GM21786 (cell line): ENCODE measurements around the gene DMKN.
A peak's percentile ranks its signal among the peaks of the same experiment; 100 is the strongest.

Source experiments
- ATAC-seq: cut with Tn5 transposase; IDR thresholded peaks from one replicate; pipeline ENCODE4 v1.9.1; 2021; ENCODE audit not compliant: unreplicated experiment

Gene DMKN, protein sequence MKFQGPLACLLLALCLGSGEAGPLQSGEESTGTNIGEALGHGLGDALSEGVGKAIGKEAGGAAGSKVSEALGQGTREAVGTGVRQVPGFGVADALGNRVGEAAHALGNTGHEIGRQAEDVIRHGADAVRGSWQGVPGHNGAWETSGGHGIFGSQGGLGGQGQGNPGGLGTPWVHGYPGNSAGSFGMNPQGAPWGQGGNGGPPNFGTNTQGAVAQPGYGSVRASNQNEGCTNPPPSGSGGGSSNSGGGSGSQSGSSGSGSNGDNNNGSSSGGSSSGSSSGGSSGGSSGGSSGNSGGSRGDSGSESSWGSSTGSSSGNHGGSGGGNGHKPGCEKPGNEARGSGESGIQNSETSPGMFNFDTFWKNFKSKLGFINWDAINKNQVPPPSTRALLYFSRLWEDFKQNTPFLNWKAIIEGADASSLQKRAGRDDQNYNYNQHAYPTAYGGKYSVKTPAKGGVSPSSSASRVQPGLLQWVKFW

DNA sequence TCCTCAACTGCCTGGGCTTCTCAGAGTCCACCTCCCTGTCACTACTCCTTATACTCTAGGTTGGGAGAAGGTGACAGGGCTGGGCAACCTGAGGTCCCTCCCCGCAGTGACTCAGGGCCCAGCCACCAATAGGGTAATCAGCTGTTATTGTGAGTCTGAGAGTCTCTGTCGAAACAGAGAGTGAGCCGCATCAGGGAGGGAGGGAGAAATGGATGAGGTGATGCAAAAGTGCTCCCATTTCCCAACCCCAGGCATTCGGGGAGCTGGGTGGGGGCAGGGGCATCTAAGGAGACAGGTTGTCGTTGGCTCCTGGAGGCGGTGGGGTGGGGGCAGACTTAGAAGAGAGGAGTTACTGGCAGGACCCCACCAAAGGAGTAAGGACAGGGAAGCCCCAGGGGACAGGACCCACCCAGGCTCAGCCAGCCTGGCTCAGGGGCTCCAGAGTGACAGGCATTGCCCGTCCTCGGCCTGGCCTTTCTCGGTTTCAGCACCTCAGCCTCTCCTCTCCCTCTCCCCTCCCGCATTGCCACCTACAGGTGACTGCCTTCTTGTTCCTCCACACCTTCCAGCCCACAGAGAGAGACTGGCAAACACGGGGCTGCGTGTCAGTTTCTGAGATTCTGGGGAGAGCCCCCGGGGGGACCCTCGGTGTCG is at the start of gene DMKN:
TSS of gene DMKN (minus strand) at position 22 of the 654 bp plus-strand sequence. CDS start 174 bp downstream, outside the sequence.
- no peak for ATAC-seq

DNA sequence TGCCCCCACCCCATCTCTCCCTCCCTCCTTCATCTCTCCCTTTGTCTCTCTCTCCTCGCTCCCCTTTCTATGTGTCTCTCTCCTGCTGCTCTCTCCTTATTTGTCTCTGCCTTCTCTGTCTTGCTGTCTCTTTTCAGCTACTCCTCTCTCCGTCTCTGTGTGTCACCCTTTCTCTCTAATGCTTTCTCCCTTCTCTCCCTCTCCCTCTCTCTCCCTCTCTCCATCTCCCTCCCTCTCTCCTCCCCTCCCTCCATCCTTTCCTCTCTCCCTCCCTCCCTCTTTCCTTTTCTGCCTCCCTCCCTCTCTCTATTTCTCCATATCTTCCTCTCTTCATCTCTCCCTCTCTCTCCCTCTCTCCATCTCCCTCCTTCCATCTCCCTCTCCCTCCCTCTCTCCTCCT is 49.3 kb upstream of the DMKN start:
- no peak for ATAC-seq

DNA sequence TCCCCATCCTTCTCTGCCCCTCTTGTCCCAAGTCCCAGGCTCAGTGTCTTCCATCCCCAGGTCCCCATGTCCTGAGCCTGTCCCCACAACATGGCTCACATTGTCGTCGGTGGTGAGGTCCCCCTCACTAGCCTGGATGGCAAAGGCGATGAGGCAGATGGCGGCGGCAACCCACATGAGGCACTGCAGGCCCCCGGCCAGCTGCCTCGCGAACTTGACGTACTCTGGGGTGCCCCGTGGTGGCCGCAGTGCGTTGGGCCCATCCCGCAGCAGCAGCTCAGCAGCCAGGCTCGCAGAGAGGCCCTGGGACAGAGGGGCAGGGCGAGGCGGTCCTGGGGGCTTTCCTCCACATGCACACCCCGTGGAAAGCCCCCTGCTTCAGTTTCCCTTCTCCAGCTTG is 48.9 kb upstream of the DMKN start:
- no peak for ATAC-seq

DNA sequence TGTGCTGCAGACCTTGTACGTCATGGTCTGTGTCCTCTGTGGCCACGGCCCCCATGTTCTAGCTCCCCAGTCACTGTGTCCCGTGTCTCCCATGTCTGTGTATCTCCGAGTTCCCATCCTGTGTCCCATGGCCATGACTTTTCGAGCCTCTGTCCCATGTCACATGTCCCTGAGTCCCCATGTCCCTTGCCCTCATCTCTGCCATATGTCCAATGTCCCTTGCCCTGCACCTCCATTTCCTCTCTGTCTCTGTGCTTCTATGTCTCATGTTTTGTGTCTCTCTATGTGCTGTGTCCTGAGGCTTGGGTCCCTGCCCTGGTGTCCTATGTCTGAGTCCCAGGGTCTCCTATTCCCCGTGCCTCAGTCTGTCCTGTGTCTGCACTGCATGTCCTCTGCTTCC is 48.0 kb upstream of the DMKN start:
- no peak for ATAC-seq

GRCh38 chr19:35560677-35561076 is 47.2 kb upstream of the DMKN start:
- no peak for ATAC-seq

GRCh38 chr19:35560271-35560670 is 46.8 kb upstream of the DMKN start:
- no peak for ATAC-seq

DNA sequence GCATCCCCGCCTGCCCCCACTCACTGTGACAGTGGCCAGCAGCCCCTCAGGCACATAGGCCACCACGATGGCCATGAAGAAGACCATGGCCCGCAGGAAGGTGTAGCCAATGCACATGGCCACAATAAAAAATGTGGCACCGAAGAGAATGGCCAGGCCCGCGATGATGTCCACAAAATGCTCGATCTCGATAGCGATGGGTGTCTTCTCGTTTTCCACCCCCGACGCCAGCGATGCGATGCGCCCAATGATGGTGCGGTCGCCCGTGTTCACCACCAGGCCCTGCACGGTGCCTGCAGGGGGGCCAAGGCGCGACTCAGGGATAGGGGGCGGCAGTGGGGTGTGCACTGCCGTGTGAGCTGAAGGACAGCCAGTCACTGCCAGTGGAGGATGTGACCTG is 46.3 kb upstream of the DMKN start:
- ATAC-seq = no peak

DNA sequence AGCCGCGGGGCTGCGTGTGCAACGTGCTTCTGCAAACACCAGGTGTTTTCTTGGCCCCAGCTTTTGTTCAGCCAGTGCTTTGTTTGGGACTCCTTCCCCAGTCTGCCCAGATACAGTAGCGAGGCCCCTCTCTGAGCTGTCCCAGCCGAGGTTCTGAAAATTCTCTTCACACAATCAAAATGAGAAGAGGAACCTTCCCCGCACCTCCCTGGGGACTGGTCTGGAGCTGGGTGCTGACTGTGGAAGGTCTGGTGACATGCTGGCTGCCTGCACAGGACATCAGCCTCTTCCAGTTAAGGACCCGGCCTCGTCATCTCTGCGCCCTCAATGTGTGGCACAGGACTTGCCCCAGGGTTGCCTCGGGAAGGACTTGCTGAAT is 45.8 kb upstream of the DMKN start:
- peak; percentile 74 for ATAC-seq

GRCh38 chr19:35558400-35559280 is 45.2 kb upstream of the DMKN start:
- ATAC-seq = no peak

- ATAC-seq = no peak
These were observed 44.3 kb upstream of the DMKN start for GRCh38 chr19:35557539-35558399.

GRCh38 chr19:35556846-35557538 is 43.5 kb upstream of the DMKN start:
- ATAC-seq = no peak

DNA sequence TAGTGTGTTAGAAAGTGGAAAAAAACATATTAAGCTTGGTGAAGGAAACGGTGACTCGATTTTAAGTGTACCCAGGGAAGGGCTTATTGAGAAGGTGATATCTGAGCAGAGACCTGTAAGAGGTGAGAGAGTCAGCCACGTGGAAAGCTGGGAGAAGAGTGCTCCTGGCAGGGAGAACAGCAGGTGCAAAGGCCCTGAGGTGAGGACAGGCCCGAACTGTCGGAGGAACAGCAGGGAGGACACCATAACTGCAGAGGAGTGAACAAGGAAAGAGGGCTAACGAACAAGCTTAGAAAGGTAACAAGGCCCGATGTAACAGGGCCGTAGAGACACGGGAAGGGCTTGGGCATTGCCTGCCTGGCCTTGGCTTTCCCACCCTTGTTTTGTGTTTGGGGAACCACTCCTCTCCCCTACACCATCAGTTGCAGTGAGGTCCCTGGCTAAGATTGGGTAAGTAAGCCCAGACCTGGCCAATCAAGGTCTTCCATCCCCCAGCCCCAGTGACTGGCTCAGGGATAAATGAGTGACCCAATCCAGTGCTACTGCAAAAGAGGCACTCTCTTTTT is 42.7 kb upstream of the DMKN start:
- ATAC-seq = no peak

DNA sequence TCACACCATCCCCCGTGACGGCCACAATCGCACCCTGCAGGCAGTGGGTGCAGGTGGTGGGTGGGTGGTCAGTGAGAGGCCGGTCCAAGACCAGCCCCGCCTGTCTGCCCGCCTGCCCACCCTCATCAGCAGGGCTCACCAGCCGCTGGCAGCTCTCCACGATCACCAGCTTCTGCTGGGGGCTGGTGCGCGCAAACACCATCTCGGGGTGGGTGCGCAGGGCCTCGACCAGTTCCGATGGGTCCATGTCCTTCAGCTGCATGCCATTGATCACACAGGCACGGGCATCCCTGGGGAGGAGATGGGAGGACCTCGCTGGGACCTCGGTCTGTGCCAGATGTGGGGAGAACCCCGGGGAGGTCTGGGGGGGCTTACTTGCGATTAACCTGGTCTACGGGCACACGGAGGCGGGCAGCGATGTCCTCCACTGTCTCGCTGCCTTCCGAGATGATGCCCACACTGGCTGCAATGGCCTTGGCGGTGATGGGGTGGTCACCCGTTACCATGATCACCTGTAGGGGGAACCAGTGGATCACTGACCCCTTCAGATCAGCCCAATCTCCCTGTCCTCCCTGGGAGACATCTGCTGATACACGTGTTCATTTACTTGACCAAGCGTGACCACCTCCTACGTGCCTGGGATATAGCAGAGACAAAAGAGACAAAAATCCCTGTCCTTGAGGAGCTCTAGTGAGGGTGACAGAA is 42.0 kb upstream of the DMKN start:
- ATAC-seq = no peak

DNA sequence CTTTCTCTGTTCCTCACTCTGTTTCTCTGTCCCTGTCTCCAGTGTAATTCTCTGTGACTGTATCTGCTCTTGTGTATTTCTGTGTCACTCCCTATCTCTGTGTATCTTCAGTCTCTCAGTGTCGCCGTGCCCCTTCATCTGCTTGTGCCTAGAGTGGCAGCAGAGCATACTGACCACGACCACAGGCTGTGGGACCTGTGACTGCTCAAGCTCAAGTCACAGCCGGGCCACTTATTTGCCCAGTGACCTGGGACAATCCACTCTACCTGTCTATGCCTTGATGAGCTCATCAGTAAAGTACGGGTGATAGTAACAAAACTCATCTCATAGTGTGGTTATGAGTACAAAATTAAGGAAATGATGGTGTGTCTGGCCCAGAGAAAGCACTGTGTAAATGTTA is 40.6 kb upstream of the DMKN start:
- ATAC-seq = no peak

DNA sequence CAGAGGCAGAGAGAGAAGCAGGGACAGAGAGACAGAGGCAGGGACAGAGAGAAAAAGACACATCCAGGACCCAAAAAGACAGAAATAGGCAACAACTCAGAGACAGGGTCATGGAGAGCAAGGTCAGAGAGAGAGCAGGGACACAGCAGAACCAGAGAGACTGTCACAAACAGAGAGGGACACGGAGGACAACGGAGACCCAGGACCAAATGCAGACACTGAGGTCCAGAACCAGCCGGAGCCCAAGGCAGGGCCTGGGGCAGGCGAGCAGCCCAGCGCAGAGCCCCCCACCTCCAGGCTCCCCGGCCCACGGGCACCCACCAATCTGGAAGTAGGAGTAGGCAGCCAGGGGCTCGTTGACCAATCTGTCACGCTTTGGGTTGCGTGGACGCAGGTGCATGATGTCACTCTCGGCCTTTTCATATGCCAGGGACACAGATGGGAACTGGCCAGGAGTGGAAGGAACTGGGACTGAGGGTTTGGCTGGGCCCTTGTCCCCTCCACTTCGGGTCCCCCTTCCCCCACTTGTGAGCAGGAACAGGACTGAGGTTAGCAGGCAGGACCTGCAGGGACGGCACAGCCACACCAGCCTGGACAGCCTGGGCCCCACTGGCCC is 40.0 kb upstream of the DMKN start:
- ATAC-seq = no peak

GRCh38 chr19:35552534-35553384 is 39.3 kb upstream of the DMKN start:
- ATAC-seq = no peak

DNA sequence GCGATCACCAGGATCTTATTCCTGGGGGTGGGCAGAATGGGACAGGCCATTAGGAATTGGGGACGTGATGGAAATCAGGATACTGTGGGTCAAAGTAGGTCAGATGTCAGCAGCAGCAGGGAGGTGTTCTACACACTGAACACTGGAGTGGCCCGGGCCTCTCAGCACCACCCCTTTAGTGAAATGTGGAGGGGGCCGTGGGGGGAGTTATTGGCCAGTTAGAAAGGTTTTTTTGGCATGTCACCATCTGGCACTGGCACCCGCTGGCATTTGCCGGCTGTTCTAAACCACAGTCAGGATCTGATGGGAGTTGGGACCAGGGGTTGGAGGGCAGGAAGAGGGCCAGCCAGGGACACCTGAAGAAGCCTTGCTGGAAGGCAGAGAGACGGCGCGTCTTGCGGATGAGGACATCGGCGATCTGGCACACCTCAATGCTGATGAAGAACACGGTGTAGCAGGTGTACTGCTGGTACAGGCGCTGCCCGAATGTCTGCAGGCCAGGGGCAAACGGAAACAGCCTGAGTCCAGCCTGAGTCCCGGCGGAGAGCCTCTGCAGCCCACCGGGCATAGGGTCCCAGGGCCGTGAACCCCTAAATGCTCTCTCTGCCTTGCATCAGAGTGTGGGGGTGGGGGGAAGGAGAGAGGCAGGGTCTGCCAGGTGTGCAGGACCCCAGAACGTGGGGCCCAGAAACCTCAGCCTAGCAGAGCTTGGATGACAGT is 37.8 kb upstream of the DMKN start:
- ATAC-seq = no peak
